HepG2 (cell line): ENCODE results near the gene GSTM1. TPM values are rescaled to one million over a fixed set of nuclear protein-coding genes. Genes with fewer than 3 reads are reported as not detected.

ENCODE experiments used
- ARNT2 ChIP-seq: sonication (generic); formaldehyde crosslinking; IDR thresholded peaks from 2 replicates; pipeline ENCODE4 v1.8.0; 2022; ENCODE audit warnings: mild to moderate bottlenecking, low read depth, missing genetic modification reagents, moderate library complexity
- DNMT1 ChIP-seq: sonication (generic); formaldehyde crosslinking; IDR thresholded peaks from 2 replicates; pipeline ENCODE4 v1.5.1; 2020; ENCODE audit warnings: mild to moderate bottlenecking, missing genetic modification reagents
- ETV6 ChIP-seq: sonication (generic); formaldehyde crosslinking; conservative IDR thresholded peaks from 2 replicates; pipeline ENCODE4 v1.4.0; 2020; ENCODE audit warnings: missing genetic modification reagents
- GLI4 ChIP-seq: sonication (generic); formaldehyde crosslinking; IDR thresholded peaks from 2 replicates; pipeline ENCODE4 v1.5.1; 2020; ENCODE audit warnings: missing genetic modification reagents, mild to moderate bottlenecking, moderate library complexity, borderline replicate concordance
- KDM2A ChIP-seq: sonication (generic); formaldehyde crosslinking; IDR thresholded peaks from 2 replicates; pipeline ENCODE4 v1.4.0; 2020; ENCODE audit warnings: low read depth, missing genetic modification reagents, borderline replicate concordance
- KDM4B ChIP-seq: sonication (generic); formaldehyde crosslinking; IDR thresholded peaks from 2 replicates; pipeline ENCODE4 v1.4.0; 2020; ENCODE audit warnings: missing genetic modification reagents
- NR1H2 ChIP-seq: sonication (generic); formaldehyde crosslinking; IDR thresholded peaks from 2 replicates; pipeline ENCODE4 v1.8.1; 2022; ENCODE audit warnings: low read depth, missing genetic modification reagents, borderline replicate concordance
- PAX8 ChIP-seq: sonication (generic); formaldehyde crosslinking; IDR thresholded peaks from 2 replicates; pipeline ENCODE4 v1.8.0; 2022; ENCODE audit warnings: mild to moderate bottlenecking, missing genetic modification reagents, borderline replicate concordance
- RELA ChIP-seq: sonication (generic); formaldehyde crosslinking; IDR thresholded peaks from 2 replicates; pipeline ENCODE4 v1.4.0; 2020; ENCODE audit warnings: missing genetic modification reagents
- SAFB2 ChIP-seq: sonication (generic); formaldehyde crosslinking; IDR thresholded peaks from 2 replicates; pipeline ENCODE4 v1.5.1; 2020; ENCODE audit warnings: missing genetic modification reagents, low read depth, mild to moderate bottlenecking, borderline replicate concordance
- SOX6 ChIP-seq, 2 experiments: fragments of 450-650 bp in 1 of 2; sonication (generic) in 1 of 2; formaldehyde crosslinking in 1 of 2; IDR thresholded peaks; 2 replicates each; pipeline versions ENCODE4 v1.4.0 to v1.6.1; 2017 to 2020; ENCODE audit warnings: antibody characterized with exemption in 1 of 2, mild to moderate bottlenecking in 1 of 2, missing genetic modification reagents in 1 of 2
- SP2 ChIP-seq: sonication (generic); formaldehyde crosslinking; IDR thresholded peaks from 2 replicates; pipeline ENCODE4 v1.5.1; 2020; ENCODE audit warnings: mild to moderate bottlenecking, missing genetic modification reagents
- TCF12 ChIP-seq, 2 experiments: fragments of 450-650 bp in 1 of 2; sonication (generic) in 1 of 2; formaldehyde crosslinking in 1 of 2; IDR thresholded peaks; 2 replicates each; pipeline versions ENCODE4 v1.6.1 to v1.8.0; 2017 to 2022; ENCODE audit warnings: antibody characterized with exemption in 1 of 2, mild to moderate bottlenecking in 1 of 2, missing genetic modification reagents in 1 of 2, moderate library complexity in 1 of 2
- ZBTB3 ChIP-seq: sonication (generic); formaldehyde crosslinking; IDR thresholded peaks from 2 replicates; pipeline ENCODE4 v1.4.0; 2020; ENCODE audit warnings: low read depth, mild to moderate bottlenecking, moderate library complexity, missing genetic modification reagents, borderline replicate concordance
- ZNF17 ChIP-seq: sonication (generic); formaldehyde crosslinking; IDR thresholded peaks from 2 replicates; pipeline ENCODE4 v1.5.0; 2020; ENCODE audit warnings: mild to moderate bottlenecking, missing genetic modification reagents
- ZNF235 ChIP-seq: sonication (generic); formaldehyde crosslinking; IDR thresholded peaks from 2 replicates; pipeline ENCODE4 v1.8.1; 2023; ENCODE audit warnings: mild to moderate bottlenecking, missing genetic modification reagents, borderline replicate concordance
- ZNF260 ChIP-seq: sonication (generic); formaldehyde crosslinking; IDR thresholded peaks from 2 replicates; pipeline ENCODE4 v1.4.0; 2020; ENCODE audit warnings: missing genetic modification reagents, low read depth, mild to moderate bottlenecking, borderline replicate concordance
- ZNF335 ChIP-seq: sonication (generic); formaldehyde crosslinking; IDR thresholded peaks from 2 replicates; pipeline ENCODE4 v1.4.0; 2020; ENCODE audit warnings: missing genetic modification reagents
- ZNF616 ChIP-seq: sonication (generic); formaldehyde crosslinking; IDR thresholded peaks from 2 replicates; pipeline ENCODE4 v1.5.0; 2020; ENCODE audit warnings: low read depth, mild to moderate bottlenecking, missing genetic modification reagents
- ZNF670 ChIP-seq: sonication (generic); formaldehyde crosslinking; IDR thresholded peaks from 2 replicates; pipeline ENCODE4 v1.8.0; 2022; ENCODE audit warnings: mild to moderate bottlenecking, missing genetic modification reagents, borderline replicate concordance
- ZNF724P ChIP-seq: sonication (generic); formaldehyde crosslinking; IDR thresholded peaks from 2 replicates; pipeline ENCODE4 v1.8.0; 2022; ENCODE audit warnings: missing genetic modification reagents, borderline replicate concordance
- polyA plus RNA-seq, 8 experiments: library from polyadenylated mRNA; depleted of rRNA in 3 of 8; stranded (reverse) in 7 of 8; unstranded in 1 of 8; fragments of >200 nt; fragmentation: Illumina TruSeq in 4 of 8; extraction: Trizol in 4 of 8; gene quantifications; 2 replicates each; pipeline versions ENCODE4 v1.2.1 to v1.2.3, GENCODE V29; 2011 to 2016; ENCODE audit warnings: low read depth in 4 of 8, missing spikeins in 1 of 8, mixed read lengths in 1 of 8; ENCODE audit not compliant: insufficient read depth in 1 of 8
- total RNA-seq, 5 experiments: library from RNA; depleted of rRNA; stranded (reverse); fragments of >200 nt; fragmentation: Illumina TruSeq; extraction: Trizol; gene quantifications; 2 replicates each; pipeline ENCODE4 v1.2.3, GENCODE V29; 2016; ENCODE audit warnings: low read depth in 1 of 5
- TF ChIP-seq, protein P1 (sequence below): sonication (generic); formaldehyde crosslinking; IDR thresholded peaks from 2 replicates; pipeline ENCODE4 v1.4.0; 2020; ENCODE audit warnings: missing genetic modification reagents
- TF ChIP-seq, protein P2 (sequence below), 2 experiments: fragments of 450-650 bp in 1 of 2; sonication (generic) in 1 of 2; formaldehyde crosslinking; IDR thresholded peaks; 2 replicates each; pipeline versions ENCODE4 v1.5.0 to v1.8.0; 2020 to 2022; ENCODE audit warnings: mild to moderate bottlenecking in 1 of 2, missing genetic modification reagents in 1 of 2
- TF ChIP-seq, protein P3 (sequence below): sonication (generic); formaldehyde crosslinking; IDR thresholded peaks from 2 replicates; pipeline ENCODE4 v1.4.0; 2020; ENCODE audit warnings: missing genetic modification reagents; ENCODE audit errors: not compliant biosample characterization

GSTM1 gene
- total and polyA plus RNA-seq, 2 of the 13 experiments (the other 11 are each of a cell fraction or from before 2014, with no cell fraction given) = 0.42 TPM; not detected in 1

DNA sequence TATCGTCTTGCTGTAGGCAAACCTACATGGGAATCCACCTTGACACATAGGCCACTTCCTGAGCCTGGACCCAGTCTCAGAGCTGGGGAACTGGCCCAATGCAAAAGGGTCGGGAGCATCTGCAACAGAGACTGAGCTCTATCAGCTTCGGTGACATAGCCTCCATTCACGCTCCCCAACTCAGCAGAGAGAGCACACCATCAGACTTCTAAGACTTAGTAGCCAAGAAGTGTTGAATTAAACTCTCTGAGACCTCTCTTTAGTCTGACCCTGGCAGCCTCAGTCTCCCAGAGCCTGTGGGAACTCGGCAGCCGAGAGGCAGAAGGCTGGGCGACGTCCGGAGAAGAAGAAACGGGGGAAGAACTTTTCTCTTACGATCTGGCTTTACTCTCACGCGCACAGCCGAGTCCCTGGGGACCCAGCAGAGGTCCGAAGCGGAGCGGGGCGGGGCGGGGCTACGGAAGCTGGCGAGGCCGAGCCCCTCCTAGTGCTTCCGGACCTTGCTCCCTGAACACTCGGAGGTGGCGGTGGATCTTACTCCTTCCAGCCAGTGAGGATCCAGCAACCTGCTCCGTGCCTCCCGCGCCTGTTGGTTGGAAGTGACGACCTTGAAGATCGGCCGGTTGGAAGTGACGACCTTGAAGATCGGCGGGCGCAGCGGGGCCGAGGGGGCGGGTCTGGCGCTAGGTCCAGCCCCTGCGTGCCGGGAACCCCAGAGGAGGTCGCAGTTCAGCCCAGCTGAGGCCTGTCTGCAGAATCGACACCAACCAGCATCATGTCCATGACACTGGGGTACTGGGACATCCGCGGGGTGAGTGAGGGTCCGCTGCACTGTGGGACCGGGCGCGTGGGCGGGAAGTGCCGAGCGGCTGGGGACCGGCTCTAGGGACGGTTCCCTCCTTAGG is 31.8 kb upstream of the GSTM1 start, which contains the start of gene GSTM4 (continued):
- TF ChIP-seq ZNF17 (no peak), ZNF724P (CRISPR knock-in tag) (no peak), NR1H2 (CRISPR knock-in tag) (no peak), RELA (CRISPR knock-in tag) (peak; percentile 71; the same call in 1 of the 2 replicates), ZNF616 (0 out of 2 replicates have a peak, but pooled peaks have one; percentile 49), ARNT2 (CRISPR knock-in tag) (peak; percentile 58; the same call in 1 of the 2 replicates), ETV6 (CRISPR knock-in tag) (no peak; the same call in 1 of the 2 replicates), ZNF670 (CRISPR knock-in tag) (no peak), KDM4B (CRISPR knock-in tag) (no peak), SOX6 (IDR thresholded peaks at IDR 0.05) (no peak), SOX6 (CRISPR knock-in tag; IDR thresholded peaks at IDR 0.05) (peak; percentile 66), TCF12 (IDR thresholded peaks at IDR 0.05) (no peak), TCF12 (CRISPR knock-in tag; IDR thresholded peaks at IDR 0.05) (0 out of 2 replicates have a peak, but pooled peaks have one; percentile 61), SAFB2 (CRISPR knock-in tag) (no peak), DNMT1 (CRISPR knock-in tag) (0 out of 2 replicates have a peak, but pooled peaks have one; percentile 42), KDM2A (CRISPR knock-in tag) (peak; percentile 84), ZNF335 (CRISPR knock-in tag) (peak; percentile 34; the same call in 1 of the 2 replicates), PAX8 (CRISPR knock-in tag) (0 out of 2 replicates have a peak, but pooled peaks have one; percentile 67), GLI4 (CRISPR knock-in tag) (no peak), ZBTB3 (0 out of 2 replicates have a peak, but pooled peaks have one; percentile 58), ZNF260 (no peak), SP2 (CRISPR knock-in tag) (no peak), ZNF235 (CRISPR knock-in tag) (0 out of 2 replicates have a peak, but pooled peaks have one; percentile 61)
- TF ChIP-seq, protein P1, sequence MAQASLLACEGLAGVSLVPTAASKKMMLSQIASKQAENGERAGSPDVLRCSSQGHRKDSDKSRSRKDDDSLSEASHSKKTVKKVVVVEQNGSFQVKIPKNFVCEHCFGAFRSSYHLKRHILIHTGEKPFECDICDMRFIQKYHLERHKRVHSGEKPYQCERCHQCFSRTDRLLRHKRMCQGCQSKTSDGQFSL (CRISPR knock-in tag) = no peak
- TF ChIP-seq, protein P2, sequence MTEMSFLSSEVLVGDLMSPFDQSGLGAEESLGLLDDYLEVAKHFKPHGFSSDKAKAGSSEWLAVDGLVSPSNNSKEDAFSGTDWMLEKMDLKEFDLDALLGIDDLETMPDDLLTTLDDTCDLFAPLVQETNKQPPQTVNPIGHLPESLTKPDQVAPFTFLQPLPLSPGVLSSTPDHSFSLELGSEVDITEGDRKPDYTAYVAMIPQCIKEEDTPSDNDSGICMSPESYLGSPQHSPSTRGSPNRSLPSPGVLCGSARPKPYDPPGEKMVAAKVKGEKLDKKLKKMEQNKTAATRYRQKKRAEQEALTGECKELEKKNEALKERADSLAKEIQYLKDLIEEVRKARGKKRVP (CRISPR knock-in tag; IDR thresholded peaks at IDR 0.05) = 0 out of 4 replicates have a peak, but pooled peaks of 1 of the 2 experiments have one; percentile 7
- TF ChIP-seq, protein P3, sequence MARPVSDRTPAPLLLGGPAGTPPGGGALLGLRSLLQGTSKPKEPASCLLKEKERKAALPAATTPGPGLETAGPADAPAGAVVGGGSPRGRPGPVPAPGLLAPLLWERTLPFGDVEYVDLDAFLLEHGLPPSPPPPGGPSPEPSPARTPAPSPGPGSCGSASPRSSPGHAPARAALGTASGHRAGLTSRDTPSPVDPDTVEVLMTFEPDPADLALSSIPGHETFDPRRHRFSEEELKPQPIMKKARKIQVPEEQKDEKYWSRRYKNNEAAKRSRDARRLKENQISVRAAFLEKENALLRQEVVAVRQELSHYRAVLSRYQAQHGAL (CRISPR knock-in tag) = no peak
